Parathyroid adenoma (tissue), 2 donors: ENCODE data around the gene LRRTM4.
"Not testable (repeated sequence)": the region's sequence is repeated elsewhere in the genome, so short reads cannot be mapped to it uniquely, and the experiment has no call there.

Experiments used
- H2AFZ ChIP-seq: fragments of 300-600 bp; sonication (generic); one replicate; pipeline ENCODE4 v1.7.0; 2017; ENCODE audit warnings: antibody characterized with exemption, mild to moderate bottlenecking
- H3K27ac ChIP-seq: fragments of 300-600 bp; sonication (generic); one replicate; pipeline ENCODE4 v1.7.0; 2017
- H3K27me3 ChIP-seq: fragments of 300-600 bp; sonication (generic); one replicate; pipeline ENCODE4 v1.7.0; 2017; ENCODE audit warnings: low read length; ENCODE audit not compliant: control insufficient read depth, insufficient read depth
- H3K36me3 ChIP-seq: fragments of 300-600 bp; sonication (generic); one replicate; pipeline ENCODE4 v1.7.0; 2017; ENCODE audit warnings: low read length; ENCODE audit not compliant: control insufficient read depth, insufficient read depth
- H3K4me1 ChIP-seq: fragments of 300-600 bp; sonication (generic); one replicate; pipeline ENCODE4 v1.7.0; 2017; ENCODE audit warnings: control low read depth
- H3K4me2 ChIP-seq: fragments of 300-600 bp; sonication (generic); one replicate; pipeline ENCODE4 v1.7.0; 2017; ENCODE audit warnings: low read length
- H3K4me3 ChIP-seq: fragments of 300-600 bp; sonication (generic); one replicate; pipeline ENCODE4 v1.7.0; 2017; ENCODE audit warnings: low read depth, low read length
- H3K79me2 ChIP-seq: fragments of 300-600 bp; sonication (generic); one replicate; pipeline ENCODE4 v1.7.0; 2017; ENCODE audit warnings: control low read depth
- H3K9ac ChIP-seq: fragments of 300-600 bp; sonication (generic); one replicate; pipeline ENCODE4 v1.7.0; 2017; ENCODE audit warnings: mild to moderate bottlenecking
- H3K9me3 ChIP-seq: fragments of 300-600 bp; sonication (generic); one replicate; pipeline ENCODE4 v1.7.0; 2017; ENCODE audit warnings: low read length; ENCODE audit not compliant: control insufficient read depth
- CTCF ChIP-seq: fragments of 300-600 bp; sonication (generic); IDR thresholded peaks from one replicate; pipeline ENCODE4 v1.7.0; 2017; ENCODE audit warnings: antibody characterized with exemption, mild to moderate bottlenecking
- donor health status: primary hyperparathyroidism.

Gene LRRTM4

GRCh38 chr2:76721226-76721625, 801.0 kb downstream of the LRRTM4 start:
- H3K4me3 ChIP-seq = no peak overlapping the region
- no peaks in the 10 kb centered on the region for H3K79me2 ChIP-seq
- no peak overlapping the region for H3K27ac ChIP-seq
- no peak for TF ChIP-seq CTCF
- no peaks in the 10 kb centered on the region for H3K36me3 ChIP-seq
- no peak overlapping the region for H2AFZ ChIP-seq
- no peak overlapping the region for H3K4me2 ChIP-seq
- H3K4me1 ChIP-seq = no peaks in the 10 kb centered on the region
- H3K27me3 ChIP-seq = no peaks in the 10 kb centered on the region
- no peak overlapping the region for H3K9ac ChIP-seq
- H3K9me3 ChIP-seq = no peaks in the 10 kb centered on the region

GRCh38 chr2:76713312-76713711, 808.9 kb downstream of the LRRTM4 start:
- no peak for TF ChIP-seq CTCF
- no peaks in the 10 kb centered on the region for H3K4me1 ChIP-seq
- no peaks in the 10 kb centered on the region for H3K36me3 ChIP-seq
- H3K4me3 ChIP-seq = no peak overlapping the region
- no peak overlapping the region for H3K4me2 ChIP-seq
- no peaks in the 10 kb centered on the region for H3K27me3 ChIP-seq
- no peak overlapping the region for H2AFZ ChIP-seq
- no peak overlapping the region for H3K9ac ChIP-seq
- H3K79me2 ChIP-seq = no peaks in the 10 kb centered on the region
- no peak overlapping the region for H3K27ac ChIP-seq
- H3K9me3 ChIP-seq = no peaks in the 10 kb centered on the region

GRCh38 chr2:76711490-76711889, 810.7 kb downstream of the LRRTM4 start:
- Histone ChIP-seq H2AFZ (no peak overlapping the region), H3K36me3 (no peaks in the 10 kb centered on the region), H3K27me3 (no peaks in the 10 kb centered on the region), H3K4me1 (no peaks in the 10 kb centered on the region), H3K4me3 (no peak overlapping the region), H3K9me3 (no peaks in the 10 kb centered on the region), H3K27ac (no peak overlapping the region), H3K4me2 (no peak overlapping the region), H3K9ac (no peak overlapping the region), H3K79me2 (no peaks in the 10 kb centered on the region)
- TF ChIP-seq CTCF = no peak

- no peak overlapping the region for H3K9ac ChIP-seq
- H3K79me2 ChIP-seq = no peaks in the 10 kb centered on the region
- H3K4me3 ChIP-seq = no peak overlapping the region
- H3K36me3 ChIP-seq = no peaks in the 10 kb centered on the region
- no peak overlapping the region for H3K4me2 ChIP-seq
- H3K27ac ChIP-seq = no peak overlapping the region
- no peaks in the 10 kb centered on the region for H3K9me3 ChIP-seq
- H3K27me3 ChIP-seq = no peaks in the 10 kb centered on the region
- TF ChIP-seq CTCF = no peak
- H3K4me1 ChIP-seq = no peaks in the 10 kb centered on the region
- no peak overlapping the region for H2AFZ ChIP-seq
Measured at GRCh38 chr2:76700894-76701293, 821.3 kb downstream of the LRRTM4 start.

- not testable (repeated sequence) for H3K4me1 ChIP-seq
Measured at GRCh38 chr2:76697998-76698713, 824.0 kb downstream of the LRRTM4 start.

More at GRCh38 chr2:76697998-76698713, 824.0 kb downstream of the LRRTM4 start:
- not testable (repeated sequence) for H3K36me3 ChIP-seq, H3K9ac ChIP-seq, H3K4me2 ChIP-seq, H2AFZ ChIP-seq, H3K79me2 ChIP-seq, H3K27me3 ChIP-seq, H3K27ac ChIP-seq, H3K4me3 ChIP-seq, H3K9me3 ChIP-seq
